ENCODE measurements around the gene RAB11FIP4. TPM values are rescaled to one million over a fixed set of nuclear protein-coding genes. Genes with fewer than 3 reads are reported as not detected.

Gene RAB11FIP4
- total and polyA plus RNA-seq, 2 of the 8 experiments (the other 6 are each of a cell fraction or from before 2014, with no cell fraction given): 21.7 to 53.2 TPM

- ChIA-PET CTCF (ENCODE audit: partially characterized antibody) (interaction anchor here (0.8 to 1.8 kb wide), 4 partner anchors 12 to 304 kb away, joined by 3 to 16 read pairs (median 4); no protein-coding TSS in a partner anchor), POLR2A (ENCODE audit: partially characterized antibody) (interaction anchor here (1.9 kb wide), 1 partner anchor 11 kb away, joined by 5 read pairs; no protein-coding TSS in a partner anchor)
- no peak overlapping the region for H4K91ac ChIP-seq (replicated peaks; ENCODE audit: insufficient read length, low read length)
- no peak overlapping the region for H4K5ac ChIP-seq (ENCODE audit: insufficient read length, low read depth, low read length)
- no peaks in the 10 kb centered on the region for H3K9me3 ChIP-seq (ENCODE audit: insufficient read depth in 2 of 2, low read depth in 1 of 2, low read length in 1 of 2)
- H3K79me1 ChIP-seq (ENCODE audit: low read depth, low read length): no peaks in the 10 kb centered on the region
- no peak overlapping the region for H3K18ac ChIP-seq (ENCODE audit: extremely low read depth, low read length)
- H4K8ac ChIP-seq (ENCODE audit: extremely low read depth, insufficient read depth, low read length): no peak overlapping the region
- DNase-seq (ENCODE audit: low read depth in 1 of 2, low spot score in 2 of 2) (no peak), FAIRE-seq (no peak)
- H2AFZ ChIP-seq (ENCODE audit: low read length): no peak overlapping the region
- no peak overlapping the region for H3K9ac ChIP-seq (replicated peaks in 1 of 4; ENCODE audit: extremely low read depth in 1 of 4, low read depth in 3 of 4, low read length in 3 of 4)
- WGBS, 2 experiments (ENCODE audit: extremely low coverage in 1 of 2, insufficient coverage in 1 of 2, insufficient read length in 1 of 2, insufficient replicate concordance in 2 of 2, low coverage in 1 of 2, low lambda C conversion rate in 2 of 2, missing lambda C conversion rate in 1 of 2): 88% methylated on average over 7 of the region's 7 CpGs; no CpG with 5 or more reads in 1 of the 2 experiments
- no peaks in the 10 kb centered on the region for H3K79me2 ChIP-seq (ENCODE audit: control insufficient read depth in 1 of 2, insufficient read depth in 2 of 2, low read length in 2 of 2)
- no peak overlapping the region for H3K23ac ChIP-seq (ENCODE audit: insufficient read length)
- no peaks in the 10 kb centered on the region for H3K27me3 ChIP-seq (replicated peaks in 1 of 4; ENCODE audit: control insufficient read depth in 3 of 4, extremely low read depth in 1 of 4, insufficient read depth in 3 of 4, low read length in 3 of 4)
- H2AK5ac ChIP-seq (ENCODE audit: low read depth, low read length): no peak overlapping the region
- H2BK15ac ChIP-seq (ENCODE audit: low read length): no peak overlapping the region
- H2BK5ac ChIP-seq (ENCODE audit: low read depth, low read length): no peak overlapping the region
- H4K20me1 ChIP-seq (replicated peaks in 1 of 2; ENCODE audit: control insufficient read depth in 1 of 2, insufficient read depth in 2 of 2, low read length in 2 of 2): no peaks in the 10 kb centered on the region
- no peak overlapping the region for H3K4me3 ChIP-seq (ENCODE audit: extremely low read depth in 1 of 4, insufficient read depth in 2 of 4, low read depth in 3 of 4, low read length in 4 of 4)
- H3K36me3 ChIP-seq (ENCODE audit: control insufficient read depth in 2 of 4, insufficient read depth in 4 of 4, low read length in 3 of 4): no peaks in the 10 kb centered on the region; a peak in 1 of 8 replicates
- no peak overlapping the region for H2BK20ac ChIP-seq (ENCODE audit: low read length)
- H3K4me1 ChIP-seq (replicated peaks in 1 of 4; ENCODE audit: control insufficient read depth in 3 of 4, insufficient read depth in 4 of 4, low read length in 3 of 4): peaks cover 0 to 4% (median 2%) of the 10 kb centered on the region in 4 experiments; a peak in 2 of 7 replicates
- no peak overlapping the region for H3K56ac ChIP-seq (replicated peaks; ENCODE audit: insufficient read length, low read depth, low read length)
- H3K23me2 ChIP-seq (ENCODE audit: low read depth, low read length): no peaks in the 10 kb centered on the region
- H2BK12ac ChIP-seq (ENCODE audit: low read depth, low read length): no peak overlapping the region
- H2BK120ac ChIP-seq (replicated peaks; ENCODE audit: low read depth, low read length): no peak overlapping the region
- TF ChIP-seq ASH2L (IDR thresholded peaks at IDR 0.05; ENCODE audit: low read length) (no peak), GABPA (IDR thresholded peaks at IDR 0.05; ENCODE audit: borderline replicate concordance, insufficient read depth, low read length) (no peak)
- TF ChIP-seq, protein P1, sequence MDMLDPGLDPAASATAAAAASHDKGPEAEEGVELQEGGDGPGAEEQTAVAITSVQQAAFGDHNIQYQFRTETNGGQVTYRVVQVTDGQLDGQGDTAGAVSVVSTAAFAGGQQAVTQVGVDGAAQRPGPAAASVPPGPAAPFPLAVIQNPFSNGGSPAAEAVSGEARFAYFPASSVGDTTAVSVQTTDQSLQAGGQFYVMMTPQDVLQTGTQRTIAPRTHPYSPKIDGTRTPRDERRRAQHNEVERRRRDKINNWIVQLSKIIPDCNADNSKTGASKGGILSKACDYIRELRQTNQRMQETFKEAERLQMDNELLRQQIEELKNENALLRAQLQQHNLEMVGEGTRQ (IDR thresholded peaks at IDR 0.05; ENCODE audit: low read length): no peak
- TF ChIP-seq, protein P2, sequence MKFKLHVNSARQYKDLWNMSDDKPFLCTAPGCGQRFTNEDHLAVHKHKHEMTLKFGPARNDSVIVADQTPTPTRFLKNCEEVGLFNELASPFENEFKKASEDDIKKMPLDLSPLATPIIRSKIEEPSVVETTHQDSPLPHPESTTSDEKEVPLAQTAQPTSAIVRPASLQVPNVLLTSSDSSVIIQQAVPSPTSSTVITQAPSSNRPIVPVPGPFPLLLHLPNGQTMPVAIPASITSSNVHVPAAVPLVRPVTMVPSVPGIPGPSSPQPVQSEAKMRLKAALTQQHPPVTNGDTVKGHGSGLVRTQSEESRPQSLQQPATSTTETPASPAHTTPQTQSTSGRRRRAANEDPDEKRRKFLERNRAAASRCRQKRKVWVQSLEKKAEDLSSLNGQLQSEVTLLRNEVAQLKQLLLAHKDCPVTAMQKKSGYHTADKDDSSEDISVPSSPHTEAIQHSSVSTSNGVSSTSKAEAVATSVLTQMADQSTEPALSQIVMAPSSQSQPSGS (IDR thresholded peaks at IDR 0.05; ENCODE audit: low read length): no peak
- H3K4ac ChIP-seq (replicated peaks; ENCODE audit: insufficient read length, low read depth, low read length): no peak overlapping the region
- H3K14ac ChIP-seq (ENCODE audit: insufficient read length): no peak overlapping the region
- no peak overlapping the region for H3K27ac ChIP-seq (ENCODE audit: low read depth, low read length)
- no peak overlapping the region for H3K4me2 ChIP-seq (ENCODE audit: insufficient read depth in 1 of 2, low read depth in 2 of 2, low read length in 2 of 2)
Observed at GRCh38 chr17:31538080-31538762, 146.7 kb downstream of the RAB11FIP4 start.
